Smooth muscle cell of the brain vasculature (primary cell): ENCODE data around the gene ASMTL.
"Not testable (repeated sequence)": the region's sequence is repeated elsewhere in the genome, so short reads cannot be mapped to it uniquely, and the experiment has no call there.

Experiments used
- DNase-seq: peaks from one replicate; pipeline ENCODE4 v3.0.0-alpha.2; 2012; ENCODE audit warnings: low read depth, low spot score

ASMTL gene

DNA sequence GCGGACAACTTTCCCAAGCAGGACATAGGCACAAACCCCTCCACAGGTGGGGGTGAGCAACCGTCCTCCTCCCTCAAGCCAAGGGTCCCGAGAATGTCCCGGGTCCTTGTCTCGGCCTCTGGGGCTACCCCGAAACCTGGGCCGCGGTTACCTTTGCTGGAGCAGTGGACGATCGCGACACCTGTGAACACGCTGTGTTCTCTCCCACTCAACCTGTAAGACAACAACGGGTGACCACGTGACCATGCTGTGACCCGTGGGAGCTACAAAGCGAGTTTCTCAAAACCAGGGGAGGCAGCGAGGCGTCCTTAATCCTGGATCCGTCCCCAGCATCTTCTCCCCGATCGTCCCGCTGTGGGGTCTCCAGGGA is 17.9 kb downstream of the ASMTL start:
- no peak for DNase-seq

DNA sequence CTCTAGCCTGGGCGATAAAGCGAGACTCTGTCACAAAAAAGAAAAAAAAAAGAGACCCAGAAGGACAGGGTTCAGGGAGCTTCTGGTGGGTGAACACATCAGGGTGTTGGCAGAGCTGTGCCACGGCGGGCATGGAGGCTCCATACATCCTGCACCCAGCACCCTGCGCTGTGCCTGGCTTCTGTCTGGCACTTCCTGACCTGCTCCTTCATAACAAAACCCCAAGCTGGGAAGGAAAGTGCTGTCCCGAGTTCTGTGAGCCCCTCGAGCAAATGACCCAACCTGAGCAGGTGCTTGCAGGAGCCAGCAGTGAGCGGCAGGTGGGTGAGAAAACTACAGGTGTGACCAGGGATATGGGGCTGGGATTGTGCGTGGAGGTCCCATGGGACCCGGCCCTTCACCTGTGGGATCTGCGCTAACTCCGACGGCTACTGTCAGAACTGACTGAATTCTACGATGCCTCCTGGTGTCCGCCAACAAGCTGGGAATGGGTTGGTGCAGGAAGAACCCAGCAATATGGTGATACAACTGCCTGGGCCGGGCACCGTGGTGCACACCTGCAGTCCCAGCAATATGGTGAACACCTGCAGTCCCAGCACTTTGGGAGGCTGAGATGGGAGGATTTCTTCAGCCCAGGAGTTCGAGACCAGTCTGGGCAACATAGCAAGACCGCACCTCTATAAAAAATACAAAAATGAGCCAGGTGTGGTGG is 18.9 kb downstream of the ASMTL start:
- DNase-seq = no peak

DNA sequence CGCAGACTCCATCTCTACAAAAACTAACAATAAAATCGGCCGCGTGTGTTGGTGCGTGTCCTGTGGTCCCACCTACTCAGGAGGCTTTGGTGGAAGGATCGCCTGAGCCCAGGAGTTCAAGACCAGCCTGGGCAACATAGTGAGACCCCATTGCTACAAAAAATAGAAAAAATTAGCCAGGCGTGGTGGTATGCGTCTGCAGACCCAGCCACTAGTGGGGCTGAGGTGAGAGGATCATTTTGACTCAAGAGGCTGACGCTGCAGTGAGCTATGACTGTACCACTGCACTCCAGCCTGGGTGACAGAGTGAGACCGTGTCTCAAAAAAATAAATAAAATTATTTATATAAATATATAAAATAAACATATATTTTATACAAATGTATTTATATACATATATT is 22.3 kb downstream of the ASMTL start:
- DNase-seq = no peak

DNA sequence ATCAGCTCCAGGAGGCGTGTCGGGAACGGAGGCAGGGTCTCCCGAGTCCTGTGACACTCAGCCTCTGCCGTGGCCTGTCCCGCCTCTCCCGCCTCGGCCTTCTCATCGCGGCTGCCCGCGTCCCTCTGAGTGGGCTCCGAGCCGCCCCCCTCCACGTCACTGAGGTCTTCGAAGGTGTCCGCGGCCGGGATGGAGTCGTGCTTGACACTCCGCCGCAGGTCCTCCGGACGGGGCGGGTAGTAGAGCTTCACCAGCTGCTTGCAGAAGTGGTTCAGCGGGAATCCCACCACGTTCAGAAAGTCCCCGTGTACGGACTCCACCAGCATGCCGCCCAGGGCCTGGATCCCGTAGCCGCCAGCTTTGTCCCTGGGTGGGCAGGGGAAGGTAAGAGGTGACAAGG is 25.0 kb downstream of the ASMTL start:
- DNase-seq = no peak

DNA sequence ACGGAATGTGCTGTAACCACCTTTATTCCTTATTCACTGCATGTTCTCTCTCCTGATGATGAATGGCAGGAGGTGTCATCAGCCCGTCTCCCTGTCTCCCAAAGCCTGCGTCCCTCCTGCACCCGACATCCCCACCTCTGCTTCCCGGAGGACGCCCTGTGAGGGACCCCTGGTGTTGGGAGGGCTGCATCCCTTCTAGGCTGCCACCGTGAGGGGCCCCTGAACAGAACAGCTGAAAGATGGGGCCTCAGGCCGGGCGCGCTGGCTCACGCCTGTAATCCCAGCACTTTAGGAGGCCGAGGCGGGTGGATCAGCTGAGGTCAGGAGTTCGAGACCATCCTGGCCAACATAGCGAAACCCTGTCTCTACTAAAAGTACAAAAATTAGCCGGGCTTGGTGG is 26.4 kb downstream of the ASMTL start:
- DNase-seq = not testable (repeated sequence)

DNA sequence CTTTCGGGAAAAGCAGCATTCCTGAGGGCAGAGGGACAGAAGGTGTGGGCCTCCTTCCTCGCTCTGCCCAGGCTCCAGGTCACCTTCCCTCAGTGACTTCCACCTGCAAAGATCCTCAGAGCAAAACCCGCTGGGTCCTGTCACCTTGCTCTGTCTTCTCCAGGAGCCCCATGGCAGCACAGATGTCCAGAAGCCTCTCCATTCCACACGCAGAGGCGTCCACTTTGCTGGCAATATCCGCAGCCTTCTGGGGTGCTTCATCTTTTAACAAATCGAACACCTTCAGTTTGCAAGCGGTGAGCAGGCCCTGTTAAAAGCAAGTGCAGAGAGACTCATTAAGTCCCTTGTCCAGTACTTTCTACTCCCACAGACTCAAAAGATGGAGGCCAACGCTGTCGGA is 27.3 kb downstream of the ASMTL start:
- DNase-seq = no peak

DNA sequence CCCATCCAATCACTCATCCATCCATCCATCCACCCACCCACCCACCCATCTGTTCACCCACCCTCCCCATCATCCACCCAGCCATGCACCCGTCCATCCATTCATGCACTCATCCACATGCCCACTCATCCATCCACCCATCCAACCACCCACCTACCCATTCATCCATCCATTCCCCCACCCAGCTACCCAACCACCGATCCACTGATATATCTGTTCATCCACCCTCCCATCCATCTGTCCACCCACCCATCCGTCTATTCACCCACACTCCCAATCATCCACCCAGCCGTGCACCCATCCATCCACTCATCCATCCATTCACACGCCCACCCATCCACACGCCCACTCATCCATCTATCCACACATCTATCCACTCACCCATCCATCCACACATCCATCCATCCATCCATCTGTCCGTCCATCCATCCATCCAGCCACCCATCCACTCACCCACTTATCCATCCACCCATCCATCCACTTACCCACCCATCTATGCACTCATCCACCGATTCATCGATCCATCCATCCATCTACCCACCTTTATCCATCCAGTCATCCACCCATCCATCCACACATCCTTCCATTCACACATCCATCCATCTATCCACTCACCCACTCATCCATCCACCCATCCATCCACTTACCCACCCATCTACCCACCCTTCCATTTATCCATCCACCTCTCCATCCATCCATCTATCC is 28.4 kb downstream of the ASMTL start:
- no peak for DNase-seq

DNA sequence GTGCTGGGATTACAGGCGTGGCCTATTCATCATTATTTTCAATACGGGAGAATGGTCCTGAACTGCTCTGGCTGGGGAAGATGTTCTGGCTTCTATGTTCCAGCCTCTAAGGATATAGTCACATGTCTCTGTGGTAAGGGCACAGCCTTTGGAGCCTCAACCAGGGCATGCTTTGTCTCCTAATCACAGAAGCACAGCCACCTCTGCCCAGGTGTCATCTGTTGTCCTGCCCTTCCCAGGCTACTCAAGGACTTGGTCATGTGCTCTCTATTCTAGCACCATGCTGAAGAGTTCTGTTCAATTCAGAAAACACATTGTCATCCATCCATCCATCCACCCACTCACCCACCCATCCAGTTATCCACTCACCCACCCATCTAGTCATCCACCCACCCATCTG is 29.5 kb downstream of the ASMTL start:
- DNase-seq = no peak

DNA sequence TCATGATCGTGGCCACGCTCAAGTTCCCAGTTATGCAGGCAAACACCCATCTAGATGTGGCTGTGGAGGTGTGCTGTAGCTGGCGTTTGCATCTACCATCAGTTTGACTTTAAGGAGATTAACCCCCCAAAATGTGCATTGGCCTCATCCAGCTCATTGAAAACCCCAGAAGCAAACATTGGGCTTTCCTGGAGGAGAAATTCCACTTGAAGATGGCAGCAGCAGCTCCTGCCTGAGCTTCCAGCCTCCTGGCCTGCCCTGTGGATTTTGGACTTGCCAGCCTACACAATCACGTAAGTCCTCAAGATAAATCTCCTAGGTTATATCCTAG is 30.6 kb downstream of the ASMTL start:
- DNase-seq = no peak

DNA sequence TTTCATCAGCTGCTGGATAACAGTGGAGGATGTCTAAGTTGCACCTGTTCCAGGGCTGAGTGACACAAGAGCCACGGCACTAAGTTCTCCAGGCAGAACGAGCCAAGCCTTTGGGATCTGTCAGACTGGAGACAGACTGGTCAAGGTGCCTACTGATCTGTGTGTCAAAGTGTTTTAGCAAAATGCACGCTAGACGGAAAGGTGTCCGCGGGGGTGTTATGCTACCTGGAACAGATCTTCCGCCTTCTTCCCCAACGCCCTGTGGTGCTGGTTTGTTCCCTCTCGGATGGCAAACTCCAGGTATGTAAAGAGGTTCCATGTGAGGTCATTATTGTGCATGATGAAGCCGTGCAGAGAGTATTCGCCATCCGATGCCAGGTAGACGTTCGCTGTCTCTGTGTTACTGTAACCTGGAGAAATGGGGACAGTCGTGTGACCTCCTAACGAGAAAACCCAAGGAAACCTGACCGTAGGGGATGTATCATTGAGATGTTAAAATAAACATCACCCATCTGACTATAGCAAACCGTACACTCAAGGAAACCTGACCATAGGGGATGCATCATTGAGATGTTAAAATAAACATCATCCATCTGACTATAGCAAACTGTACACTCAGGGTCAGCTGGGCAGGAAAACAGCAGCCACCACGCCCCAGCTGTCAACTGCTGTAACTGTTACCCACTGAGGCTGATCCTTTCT is 31.1 kb downstream of the ASMTL start:
- DNase-seq = no peak

DNA sequence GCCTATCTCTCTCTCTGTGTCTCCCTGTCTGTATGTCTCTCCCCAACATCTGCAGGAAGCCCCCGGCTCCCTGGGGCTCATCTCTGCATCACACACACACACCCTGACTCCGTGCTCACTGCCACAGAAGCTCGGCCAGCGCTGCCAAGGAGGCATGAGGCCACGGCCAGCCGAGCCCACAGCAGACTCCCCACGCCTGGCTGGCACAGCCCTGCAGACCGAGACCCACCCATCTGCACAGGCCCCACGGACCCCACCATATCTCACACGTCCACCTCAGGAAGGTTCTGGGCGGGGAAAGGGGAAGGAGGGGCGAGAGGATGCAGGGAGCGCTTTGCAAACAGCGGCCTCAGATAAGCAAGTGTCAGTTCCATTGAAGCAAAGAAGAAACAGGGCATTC is 32.3 kb downstream of the ASMTL start:
- DNase-seq = no peak

DNA sequence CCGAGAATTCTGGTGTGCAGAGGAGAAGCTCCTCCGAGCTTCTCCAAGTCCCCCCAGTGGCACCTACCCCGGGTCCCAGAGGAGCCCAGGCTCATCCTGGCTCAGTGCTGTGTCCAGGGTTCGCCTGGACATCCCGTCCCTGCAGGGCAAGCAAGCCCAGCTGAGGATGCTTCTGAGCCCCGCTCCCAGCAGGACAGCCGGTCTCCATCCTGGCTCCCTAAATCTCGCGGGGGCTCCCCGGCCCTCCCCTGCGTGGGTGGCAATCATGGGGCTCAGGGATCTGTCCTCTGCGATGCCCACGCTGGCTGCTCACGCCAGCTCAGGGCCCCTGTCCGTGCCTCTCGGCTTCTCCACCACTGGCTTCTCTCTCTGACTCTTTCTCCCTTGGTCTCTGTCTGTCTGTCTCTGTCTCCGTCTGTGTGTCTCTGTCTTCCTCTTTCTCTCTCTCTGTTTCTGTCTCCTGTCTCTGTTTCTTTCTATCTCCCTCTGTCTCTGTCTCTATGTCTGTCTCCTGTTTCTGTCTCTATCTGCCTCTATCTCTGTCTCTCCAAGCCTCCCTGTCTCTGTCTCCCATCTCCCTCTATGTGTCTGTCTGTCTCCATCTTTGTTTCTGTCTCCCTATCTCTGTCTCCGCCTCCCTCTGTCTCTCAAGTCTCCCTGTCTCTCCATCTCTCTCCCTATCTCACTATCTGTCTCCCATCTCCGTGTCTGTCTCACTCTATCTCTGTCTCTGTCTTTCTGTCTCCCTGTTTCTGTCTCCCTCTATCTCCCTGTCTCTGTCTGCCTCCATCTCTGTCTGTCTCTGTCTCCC is 33.0 kb downstream of the ASMTL start:
- no peak for DNase-seq

DNA sequence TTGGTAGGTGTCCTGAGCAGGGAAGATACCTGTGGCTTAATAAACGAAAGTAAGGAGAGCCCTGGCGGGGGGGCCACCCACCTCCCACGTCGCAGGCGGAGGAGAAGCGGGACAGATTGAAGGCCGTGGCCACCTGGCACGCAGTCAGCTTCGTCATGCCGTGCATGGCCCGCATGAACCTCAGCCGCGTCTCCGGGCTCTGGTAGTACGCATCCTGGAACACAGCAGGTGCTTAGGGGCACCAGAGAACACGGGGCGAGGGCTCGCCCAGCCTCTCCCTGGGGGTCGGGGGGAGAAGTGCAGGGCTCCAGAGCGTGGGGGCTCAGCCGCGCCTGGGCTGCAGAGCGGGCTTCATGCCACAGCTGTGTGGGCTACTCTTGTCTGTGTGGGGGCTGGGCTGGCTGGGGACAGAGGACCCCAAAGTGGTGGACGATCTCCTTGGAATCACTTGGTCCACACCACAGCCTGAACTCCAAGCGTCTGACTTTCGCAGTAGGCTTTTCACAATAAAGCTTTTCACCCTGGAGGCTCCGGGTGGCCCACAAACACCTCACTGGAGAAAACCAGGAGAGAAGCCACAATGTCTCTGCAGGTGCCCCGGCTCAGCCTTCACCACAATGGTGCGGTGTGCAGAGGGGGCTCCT is 33.7 kb downstream of the ASMTL start:
- no peak for DNase-seq

DNA sequence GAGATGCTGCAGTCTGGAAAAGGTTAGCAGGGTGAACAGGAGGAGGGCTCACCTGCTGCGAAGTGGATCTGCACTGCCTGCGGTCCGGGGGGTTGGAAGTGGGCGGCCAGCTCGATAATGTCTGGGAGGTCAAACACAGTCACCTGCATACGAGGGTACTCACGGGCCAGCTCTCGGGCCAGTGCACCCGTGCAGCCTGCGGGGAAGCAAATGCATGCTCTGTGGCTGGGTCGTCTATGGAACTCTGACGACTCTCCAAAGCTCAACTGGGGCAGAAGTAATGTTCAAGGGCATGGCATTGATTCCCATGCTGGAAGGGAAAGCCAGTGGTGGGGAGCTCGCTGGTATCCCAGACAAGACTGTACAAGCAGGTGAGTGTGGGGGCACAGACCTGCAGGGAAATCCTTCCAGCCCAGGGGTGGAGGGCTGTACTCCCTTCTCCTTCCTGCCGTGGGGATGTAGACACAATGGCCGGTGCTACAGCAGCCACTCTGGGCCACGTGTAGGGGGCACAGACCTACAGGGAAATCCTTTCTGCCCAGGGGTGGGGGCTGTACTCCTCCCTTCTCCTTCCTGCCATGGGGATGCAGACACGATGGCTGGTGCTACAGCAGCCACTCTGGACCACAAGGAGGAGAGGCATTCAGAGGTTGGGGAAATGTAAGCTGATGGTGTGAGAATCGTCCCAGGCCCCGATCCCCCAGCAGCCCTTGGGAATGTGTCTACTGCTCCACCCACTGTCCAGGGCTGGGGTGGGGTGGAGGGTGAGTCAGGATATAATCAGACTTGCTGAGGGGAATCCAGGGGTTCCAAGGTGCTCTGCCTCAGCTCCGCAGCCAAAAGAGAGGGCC is 34.6 kb downstream of the ASMTL start:
- DNase-seq = no peak

DNA sequence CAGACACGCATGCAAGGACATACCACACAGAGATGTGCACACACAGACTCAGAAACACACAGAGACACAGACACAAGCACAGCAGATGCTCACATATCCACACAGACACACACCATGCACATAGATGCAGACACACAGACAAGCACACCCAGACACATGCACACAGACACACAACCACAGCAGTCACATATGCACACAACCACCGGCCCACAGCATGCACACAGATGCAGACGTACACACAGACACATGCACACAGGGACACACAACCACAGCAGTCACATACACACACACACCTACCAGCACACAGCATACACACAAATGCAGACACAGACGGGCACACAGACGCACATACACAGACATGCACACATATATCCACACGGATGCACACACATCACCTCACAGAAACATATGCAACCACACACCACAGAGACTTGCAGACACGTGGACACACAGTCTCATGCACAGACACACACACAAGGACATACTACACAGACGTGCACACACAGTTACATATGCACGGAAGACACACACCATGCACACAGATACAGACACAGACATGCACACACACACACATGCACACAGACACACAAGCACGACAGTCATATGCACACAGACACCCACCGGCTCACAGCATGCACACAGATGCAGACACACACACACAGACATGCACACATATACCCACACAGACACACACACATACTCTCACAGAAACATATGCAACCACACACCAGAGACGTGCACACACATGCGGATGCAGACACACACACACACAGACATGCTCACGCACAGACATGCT is 35.5 kb downstream of the ASMTL start:
- no peak for DNase-seq

DNA sequence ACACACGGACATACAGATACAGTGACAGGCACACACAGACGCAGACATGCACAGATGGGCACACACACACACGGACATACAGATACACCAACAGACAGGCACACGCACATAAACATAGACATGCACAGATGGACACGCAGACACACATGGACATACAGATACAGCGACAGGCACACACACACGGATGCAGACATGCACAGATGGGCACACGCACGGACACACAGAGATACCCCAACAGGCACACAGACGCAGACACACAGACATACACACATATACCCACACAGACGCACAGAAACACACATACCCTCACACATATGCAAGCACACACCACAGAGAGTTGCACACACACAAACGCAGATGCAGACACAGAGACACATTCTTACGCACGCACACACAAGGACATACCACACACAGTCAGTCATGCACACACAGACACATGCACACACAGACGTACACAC is 36.4 kb downstream of the ASMTL start:
- no peak for DNase-seq

DNA sequence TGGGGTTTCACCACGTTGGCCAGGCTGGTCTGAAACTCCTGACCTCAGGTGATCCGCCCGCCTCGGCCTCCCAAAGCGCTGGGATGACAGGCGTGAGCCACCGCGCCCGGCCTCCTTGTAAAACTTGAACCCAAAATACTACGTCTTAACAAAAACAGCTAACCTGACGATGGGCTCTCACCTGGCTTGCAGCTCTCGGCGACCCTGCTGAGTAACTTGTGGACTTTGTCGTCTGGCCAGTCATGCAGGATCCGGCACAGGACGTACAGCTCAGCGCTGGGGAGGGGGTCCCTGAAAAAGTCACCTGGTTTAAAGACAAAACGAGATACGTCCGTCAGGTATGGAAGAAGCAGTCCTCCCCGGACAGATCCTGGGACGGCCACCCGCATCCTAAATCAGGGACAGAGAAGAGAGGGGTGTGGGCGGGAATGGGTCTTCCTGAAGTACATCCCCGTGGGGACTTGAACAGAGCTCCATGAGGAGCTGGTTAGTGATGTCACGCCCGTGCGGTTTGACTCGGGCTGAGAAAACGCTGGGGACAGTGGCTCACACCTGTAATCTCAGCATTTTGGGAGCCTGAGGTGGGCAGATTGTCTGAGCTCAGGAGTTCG is 40.1 kb downstream of the ASMTL start:
- no peak for DNase-seq

DNA sequence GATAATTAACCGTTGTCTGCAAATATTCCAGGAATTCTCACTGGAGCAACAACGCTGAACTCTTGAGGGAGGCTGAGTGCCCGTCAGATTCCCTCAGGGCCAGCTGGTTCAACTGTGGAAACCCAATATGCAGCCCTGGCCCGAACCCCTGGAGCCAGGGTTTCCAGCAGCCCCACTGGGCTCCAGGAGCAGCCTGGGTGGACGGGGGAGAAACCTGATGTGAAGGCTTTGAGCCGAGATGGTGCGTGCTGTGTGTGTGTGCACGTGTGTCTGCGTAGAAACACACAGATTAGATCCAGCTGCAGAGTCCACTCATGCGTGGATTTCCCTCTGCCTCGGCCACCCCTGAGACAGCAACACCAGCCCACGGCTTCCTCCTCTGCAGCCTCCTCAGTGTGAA is 41.4 kb downstream of the ASMTL start:
- no peak for DNase-seq

DNA sequence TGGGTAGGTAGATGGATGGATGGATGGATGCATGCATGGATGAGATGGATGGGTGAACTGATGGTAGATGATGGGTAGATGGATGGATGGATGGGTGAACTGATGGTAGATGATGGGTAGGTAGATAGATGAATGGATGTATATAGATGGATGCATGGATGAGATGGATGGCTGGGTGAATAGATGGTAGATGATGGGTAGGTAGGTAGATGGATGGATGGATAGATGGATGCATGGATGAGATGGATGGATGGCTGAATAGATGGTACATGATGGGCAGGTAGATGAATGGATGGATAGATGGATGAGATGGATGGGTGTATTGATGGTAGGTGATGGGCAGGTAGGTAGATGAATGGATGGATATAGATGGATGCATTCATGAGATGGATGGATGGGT is 45.7 kb downstream of the ASMTL start:
- no peak for DNase-seq
